K562 (cell line): Measurements from ENCODE around the gene FDX1. TPM values are rescaled to one million over a fixed set of nuclear protein-coding genes. Genes with fewer than 3 reads are reported as not detected.
"Not testable (repeated sequence)": the region's sequence is repeated elsewhere in the genome, so short reads cannot be mapped to it uniquely, and the experiment has no call there.

Experiments
- ATAC-seq: fragments of 200-7000 bp; cut with Tn5 transposase; 3 replicates; pipeline ENCODE4 v1.9.1; 2020; ENCODE audit warnings: moderate library complexity
- BruUV-seq: library from RNA; stranded (reverse); fragments of 400-500 nt; replicated peaks from 2 replicates; lab custom pipeline; 2021; lab: Mats Ljungman, UMichigan
- CTCF ChIA-PET: fragments of 300-600 bp; formaldehyde crosslinking; extraction: SDS; loops from one replicate; lab custom pipeline; 2021; ENCODE audit warnings: low intra/inter-chr PET ratio; lab: Yijun Ruan, JAX
- POLR2A ChIA-PET: fragments of 300-600, 350-650 bp; sonication (Branson Sonifier 250); formaldehyde crosslinking; extraction: SDS; loops from one replicate; lab custom pipeline; 2021; ENCODE audit warnings: antibody characterized with exemption, inconsistent platforms; lab: Yijun Ruan, JAX
- DNase-seq, 4 experiments: peaks; one replicate each; pipeline versions ENCODE4 v3.0.0 to v3.0.0-alpha.2; 2011 to 2018; ENCODE audit warnings: low spot score in 3 of 4, mixed read lengths in 3 of 4; ENCODE audit errors: extremely low read depth in 1 of 4
- FAIRE-seq: peaks from 2 replicates; lab custom pipeline; 2011; peaks lifted over from hg19 to GRCh38; lab: Jason Lieb, UNC
- H2AFZ ChIP-seq: 2 replicates; pipeline ENCODE4 v1.6.0; 2011; ENCODE audit warnings: low read depth, low read length, control low read depth, inconsistent platforms
- H3K27ac ChIP-seq: fragments of 200-600 bp; 3 replicates; pipeline ENCODE4 v1.8.0; 2011; ENCODE audit warnings: low read depth, mild to moderate bottlenecking, control low read depth, inconsistent platforms, low read length, moderate library complexity, mixed read lengths; ENCODE audit errors: extremely low read depth
- H3K27me3 ChIP-seq, 2 experiments: fragments of 300-600 bp in 1 of 2; 2 replicates in 1 of 2; 3 replicates in 1 of 2; pipeline versions ENCODE4 v1.6.0 to v1.8.0; 2011; ENCODE audit warnings: inconsistent platforms in 2 of 2, low read length in 2 of 2, mild to moderate bottlenecking in 1 of 2, mixed read lengths in 1 of 2, moderate library complexity in 1 of 2; ENCODE audit not compliant: control insufficient read depth in 2 of 2, insufficient read depth in 2 of 2
- H3K36me3 ChIP-seq: fragments of 300-600 bp; 3 replicates; pipeline ENCODE4 v1.8.0; 2011; ENCODE audit warnings: mild to moderate bottlenecking, low read length, inconsistent platforms; ENCODE audit not compliant: control insufficient read depth, insufficient read depth
- H3K4me1 ChIP-seq, 2 experiments: fragments of 200-600 bp in 1 of 2; replicated peaks in 1 of 2; 2 replicates in 1 of 2; 3 replicates in 1 of 2; pipeline versions ENCODE4 v1.5.1 to v1.8.0; 2011; ENCODE audit warnings: inconsistent platforms in 2 of 2, low read length in 2 of 2, mild to moderate bottlenecking in 1 of 2, mixed read lengths in 1 of 2, moderate library complexity in 1 of 2; ENCODE audit not compliant: control insufficient read depth in 2 of 2, insufficient read depth in 2 of 2
- H3K4me2 ChIP-seq: 2 replicates; pipeline ENCODE4 v1.6.1; 2011; ENCODE audit warnings: low read length, control low read depth, inconsistent platforms, mixed read lengths; ENCODE audit not compliant: insufficient read depth
- H3K4me3 ChIP-seq: fragments of 200-600 bp; sonication (generic), shearing (Covaris generic); 2 replicates; pipeline ENCODE4 v1.5.1; 2016; ENCODE audit warnings: control low read depth, inconsistent platforms
- H3K79me2 ChIP-seq: fragments of 200-600 bp; 3 replicates; pipeline ENCODE4 v1.8.0; 2011; ENCODE audit warnings: low read length, inconsistent platforms; ENCODE audit not compliant: control insufficient read depth, insufficient read depth
- H3K9ac ChIP-seq, 2 experiments: 2 replicates each; pipeline versions ENCODE4 v1.6.0 to v1.6.1; 2011; ENCODE audit warnings: low read depth in 2 of 2, low read length in 2 of 2, control low read depth in 1 of 2, inconsistent platforms in 1 of 2, mild to moderate bottlenecking in 1 of 2, mixed read lengths in 1 of 2; ENCODE audit not compliant: insufficient read depth in 1 of 2
- H3K9me1 ChIP-seq: one replicate; pipeline ENCODE4 v1.6.0; 2011; ENCODE audit warnings: inconsistent platforms, mild to moderate bottlenecking, low read length, moderate library complexity; ENCODE audit not compliant: control insufficient read depth, insufficient read depth
- H3K9me3 ChIP-seq: replicated peaks from 2 replicates; pipeline ENCODE4 v1.5.1; 2011; ENCODE audit warnings: low read depth, low read length, inconsistent platforms; ENCODE audit not compliant: control insufficient read depth, insufficient read depth
- H4K20me1 ChIP-seq: replicated peaks from 2 replicates; pipeline ENCODE4 v1.6.1; 2011; ENCODE audit warnings: low read length, inconsistent platforms, mixed read lengths; ENCODE audit not compliant: control insufficient read depth, insufficient read depth
- HDAC6 ChIP-seq: IDR thresholded peaks from 2 replicates; pipeline ENCODE4 v1.6.1; 2012; ENCODE audit warnings: low read depth, mild to moderate bottlenecking, control low read depth, inconsistent platforms, low read length, moderate library complexity
- MTF1 ChIP-seq: fragments of 250-450 bp; sonication (Bioruptor Pico); IDR thresholded peaks from 2 replicates; pipeline ENCODE4 v1.9.0; 2021; ENCODE audit warnings: moderate library complexity, mild to moderate bottlenecking, inconsistent platforms, borderline replicate concordance
- SIN3B ChIP-seq: fragments of 450-650 bp; IDR thresholded peaks from 2 replicates; pipeline ENCODE4 v1.6.1; 2017; ENCODE audit warnings: low read depth, mild to moderate bottlenecking, moderate library complexity
- WGBS: fragments of 100-300 bp; shearing (Covaris generic); methylation state at CpG from one replicate; pipeline ENCODE4 v1.1.6; 2016; ENCODE audit warnings: low coverage, mixed read lengths; ENCODE audit not compliant: insufficient coverage; ENCODE audit errors: missing lambda C conversion rate; 5-methylcytosine and 5-hydroxymethylcytosine counted together
- in situ Hi-C: fragments of 300-500 bp; cut with MboI; formaldehyde crosslinking; loops from 4 replicates; pipeline ENCODE4 v1.15.0; 2018; ENCODE audit warnings: inconsistent platforms, mixed read lengths
- intact Hi-C: fragments of 100-400 bp; cut with micrococcal nuclease; formaldehyde crosslinking; loops from 2 replicates; pipeline ENCODE4 v1.14.2; 2022
- polyA plus RNA-seq, 8 experiments: library from polyadenylated mRNA; depleted of rRNA in 4 of 8; stranded (reverse) in 5 of 8; unstranded in 3 of 8; fragments of >200 nt; fragmentation: Nextera tagmentation in 2 of 8; fragmentation: Illumina TruSeq in 1 of 8; extraction: Ambion mirVana in 2 of 8; extraction: Trizol in 1 of 8; gene quantifications; 2 replicates each; pipeline versions ENCODE4 v1.2.1 to v1.2.3, GENCODE V29; 2011 to 2014; ENCODE audit warnings: inconsistent platforms in 1 of 8, missing spikeins in 1 of 8
- total RNA-seq, 7 experiments: library from RNA; depleted of rRNA in 6 of 7; stranded (reverse); fragments of >200 nt in 6 of 7; fragmentation: Illumina TruSeq in 2 of 7; extraction: Trizol in 2 of 7; gene quantifications; 2 replicates each; pipeline versions ENCODE4 v1.2.1 to v1.2.3, GENCODE V29; 2011 to 2021; ENCODE audit warnings: low replicate concordance in 1 of 7

The FDX1 gene
- total and polyA plus RNA-seq, 9 of the 15 experiments (the other 6 are each of a cell fraction or from before 2014, with no cell fraction given): 6.4 to 14.3 (median 11.4) TPM

DNA sequence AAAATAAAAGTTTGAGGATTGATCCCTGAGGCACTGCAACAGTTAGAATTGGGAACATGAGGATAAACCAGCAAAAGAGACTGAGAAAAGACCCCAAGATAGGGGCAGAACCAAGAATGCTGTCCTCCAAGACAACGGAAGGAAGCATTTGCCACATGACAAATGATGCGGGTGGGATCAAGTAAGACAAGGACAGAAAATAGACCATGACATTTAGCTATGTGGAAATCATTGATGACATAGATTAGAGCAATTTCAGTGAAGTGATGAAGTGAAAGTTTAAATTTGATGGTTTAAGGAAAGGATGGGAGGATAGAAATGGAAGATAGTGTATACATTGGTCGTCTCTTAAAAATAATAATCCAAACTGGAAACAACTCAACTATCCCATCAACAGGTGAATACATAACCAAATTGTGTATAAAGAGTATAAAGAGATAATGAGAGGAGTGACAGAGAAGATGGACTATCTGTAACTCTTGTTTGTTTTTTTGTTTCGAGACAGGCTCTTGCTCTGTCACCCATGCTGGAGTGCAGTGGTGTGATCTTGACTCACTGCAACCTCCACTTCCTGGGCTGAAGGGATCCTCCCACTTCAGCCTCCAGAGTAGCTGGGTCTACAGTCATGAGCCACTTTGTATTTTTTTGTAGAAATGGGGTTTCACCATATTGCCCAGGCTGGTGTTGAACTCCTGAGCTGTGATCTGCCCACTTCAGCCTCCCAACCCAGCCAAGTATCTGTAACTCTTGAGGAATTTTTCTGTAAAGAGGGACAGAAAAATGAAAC lies 48.7 kb upstream of the FDX1 start:
- H3K4me1 ChIP-seq: peaks cover 0 to 9% of the 10 kb centered on the region in 2 experiments; a peak in 1 of 5 replicates
- intact Hi-C loops: no loop called here
- FAIRE-seq (no peak), ATAC-seq (no peak), DNase-seq (no peak)
- no peaks in the 10 kb centered on the region for H3K79me2 ChIP-seq
- H3K9me3 ChIP-seq: no peaks in the 10 kb centered on the region
- no peaks in the 10 kb centered on the region for H3K36me3 ChIP-seq
- H3K4me3 ChIP-seq: no peak overlapping the region
- H3K4me2 ChIP-seq: no peak overlapping the region
- H3K27me3 ChIP-seq: no peaks in the 10 kb centered on the region
- no peaks in the 10 kb centered on the region for H3K9me1 ChIP-seq
- H3K27ac ChIP-seq: no peak overlapping the region
- no peaks in the 10 kb centered on the region for H4K20me1 ChIP-seq
- ChIA-PET CTCF (interaction anchor here (0.6 kb wide), 1 partner anchor 68 kb away, joined by 3 read pairs; no protein-coding TSS in a partner anchor), POLR2A (interaction anchor here (0.6 kb wide), 1 partner anchor 165 kb away, joined by 3 read pairs; no protein-coding TSS in a partner anchor)
- TF ChIP-seq HDAC6 (no peak), SIN3B (no peak), MTF1 (CRISPR knock-in tag) (no peak)
- H2AFZ ChIP-seq: no peak overlapping the region
- WGBS: 25% methylated on average over 4 of the region's 4 CpGs
- in situ Hi-C loops: no loop called here
- no TSS peak for BruUV-seq
- no peak overlapping the region for H3K9ac ChIP-seq

DNA sequence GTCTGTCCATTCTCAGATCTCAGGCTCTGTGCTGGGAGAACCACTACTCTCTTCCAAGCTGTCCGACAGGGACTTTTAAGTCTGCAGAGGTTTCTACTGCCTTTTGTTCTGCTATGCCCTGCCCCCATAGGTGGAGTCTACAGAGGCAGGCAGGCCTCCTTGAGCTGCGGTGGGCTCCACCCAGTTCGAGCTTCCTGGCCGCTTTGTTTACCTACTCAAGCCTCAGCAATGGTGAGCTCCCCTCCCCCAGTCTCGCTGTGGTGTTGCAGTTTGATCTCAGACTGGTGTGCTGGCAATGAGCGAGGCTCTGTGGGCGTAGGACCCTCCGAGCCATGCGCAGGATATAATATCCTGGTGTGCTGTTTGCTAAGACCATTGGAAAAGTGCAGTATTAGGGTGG lies 41.5 kb upstream of the FDX1 start:
- H3K9me3 ChIP-seq, H3K4me3 ChIP-seq, BruUV-seq, H3K9ac ChIP-seq, POLR2A ChIA-PET, intact Hi-C loops, H3K9me1 ChIP-seq, H3K4me1 ChIP-seq, H3K27me3 ChIP-seq, H3K36me3 ChIP-seq, in situ Hi-C loops, FAIRE-seq, ATAC-seq, H3K79me2 ChIP-seq, H3K27ac ChIP-seq, CTCF ChIA-PET, H4K20me1 ChIP-seq: not testable (repeated sequence)
- Histone ChIP-seq H2AFZ (peak overlapping the region; percentile 68; the same call in 1 of the 2 replicates), H3K4me2 (peak overlapping the region; percentile 2; the same call in 1 of the 2 replicates)
- WGBS: 20% methylated on average over 8 of the region's 9 CpGs
- DNase-seq: peak in 1 of 4 experiments; percentile 19
